SHP77 treated with DMSO at 0.1 percent for 48 hours (cell line): ENCODE data around the gene SLC4A9.

Experiments used
- DNase-seq: peaks from one replicate; lab custom pipeline; 2025; lab: John Stamatoyannopoulos, UW

The SLC4A9 gene

GRCh38 chr5:140361901-140362300, 1.9 kb downstream of the SLC4A9 start:
- DNase-seq, result no peak

- DNase-seq, result no peak
Observed at GRCh38 chr5:140362311-140362710, 2.3 kb downstream of the SLC4A9 start.

GRCh38 chr5:140362875-140363630, 3.1 kb downstream of the SLC4A9 start:
- peak; percentile 56 for DNase-seq

GRCh38 chr5:140363631-140364471, 3.9 kb downstream of the SLC4A9 start:
- no peak for DNase-seq

- DNase-seq, result no peak
Observed at GRCh38 chr5:140364472-140364765, 4.4 kb downstream of the SLC4A9 start.

GRCh38 chr5:140365282-140365681, 5.3 kb downstream of the SLC4A9 start:
- DNase-seq, result no peak

- no peak for DNase-seq
Observed at GRCh38 chr5:140365941-140366340, 5.9 kb downstream of the SLC4A9 start.

GRCh38 chr5:140366589-140367255, 6.7 kb downstream of the SLC4A9 start:
- no peak for DNase-seq

GRCh38 chr5:140367256-140368013, 7.4 kb downstream of the SLC4A9 start:
- DNase-seq, result no peak

- no peak for DNase-seq
Observed at GRCh38 chr5:140371356-140372151, 11.6 kb downstream of the SLC4A9 start.

GRCh38 chr5:140372971-140373487, 13.0 kb downstream of the SLC4A9 start:
- DNase-seq, result peak; percentile 51

- DNase-seq, result no peak
Observed at GRCh38 chr5:140381351-140381750, 21.4 kb downstream of the SLC4A9 start.

GRCh38 chr5:140381972-140382371, 22.0 kb downstream of the SLC4A9 start:
- no peak for DNase-seq

GRCh38 chr5:140382866-140383265, 22.9 kb downstream of the SLC4A9 start:
- DNase-seq, result no peak

- no peak for DNase-seq
Observed at GRCh38 chr5:140383300-140383699, 23.3 kb downstream of the SLC4A9 start.

- DNase-seq, result no peak
Observed at GRCh38 chr5:140388052-140388451, 28.1 kb downstream of the SLC4A9 start.

- DNase-seq, result no peak
Observed at GRCh38 chr5:140391312-140391711, 31.3 kb downstream of the SLC4A9 start.

- DNase-seq, result no peak
Observed at GRCh38 chr5:140391732-140392131, 31.7 kb downstream of the SLC4A9 start.

- no peak for DNase-seq
Observed at GRCh38 chr5:140393738-140394137, 33.7 kb downstream of the SLC4A9 start.

- DNase-seq, result no peak
Observed at GRCh38 chr5:140398379-140398811, 38.4 kb downstream of the SLC4A9 start.
